ENCODE data around the gene TYK2. TPM values are rescaled to one million over a fixed set of nuclear protein-coding genes. Genes with fewer than 3 reads are reported as not detected.

Gene TYK2
- total and polyA plus RNA-seq, 2 of the 4 experiments (the other 2 are of a cell fraction): 40.9 to 97.9 TPM

GRCh38 chr19:10389863-10390262 is 9.5 kb upstream of the TYK2 start:
- H2BK120ac ChIP-seq (ENCODE audit: low read depth, low read length): no peak overlapping the region
- POLR2A ChIA-PET (ENCODE audit: unreplicated experiment): no interaction called here
- H3K23ac ChIP-seq (ENCODE audit: low read depth, low read length): no peak overlapping the region
- H3K4me1 ChIP-seq (ENCODE audit: control insufficient read depth, insufficient read depth, low read length): no peaks in the 10 kb centered on the region
- CTCF ChIA-PET: interaction anchor here (1.2 to 2.6 kb wide), 4 partner anchors 119 to 459 kb away, joined by 4 to 12 read pairs (median 10); partner anchors contain the start of gene ICAM1
- dilution Hi-C loops (cut with HindIII; ENCODE audit: low sequenced_read_pairs, unreplicated experiment) (no loop called here), in situ Hi-C loops (cut with MboI; ENCODE audit: low sequenced_read_pairs) (loop anchor here (5.0 to 10.0 kb wide), 2 partner anchors 128 to 465 kb away; no protein-coding TSS in a partner anchor), intact Hi-C loops (cut with micrococcal nuclease) (loop anchor here (1.0 kb wide), 3 partner anchors 121 to 459 kb away; no protein-coding TSS in a partner anchor)
- H4K20me1 ChIP-seq (ENCODE audit: insufficient read depth, low read length): peaks cover 17% of the 10 kb centered on the region
- H3K4me2 ChIP-seq (ENCODE audit: low read depth, low read length): no peak overlapping the region
- no peak overlapping the region for H3K56ac ChIP-seq (ENCODE audit: extremely low read depth, insufficient read depth, low read length)
- H3K27me3 ChIP-seq (ENCODE audit: control insufficient read depth, insufficient read depth, low read length): no peaks in the 10 kb centered on the region
- H3K9ac ChIP-seq (ENCODE audit: low read depth, low read length): no peak overlapping the region
- peak overlapping the region; percentile 13 for H2AK9ac ChIP-seq (replicated peaks; ENCODE audit: low read depth, low read length, poor library complexity)
- H3K9me1 ChIP-seq (ENCODE audit: insufficient read depth, low read length): no peaks in the 10 kb centered on the region
- H2AFZ ChIP-seq (replicated peaks; ENCODE audit: low read length, poor library complexity): no peak overlapping the region
- no peak overlapping the region for H4K91ac ChIP-seq (ENCODE audit: insufficient read depth, low read depth, low read length)
- H4K8ac ChIP-seq (ENCODE audit: low read depth in 2 of 2, low read length in 2 of 2): no peak overlapping the region
- H3K18ac ChIP-seq (ENCODE audit: low read depth, low read length): no peak overlapping the region
- H3K4ac ChIP-seq (ENCODE audit: low read depth, low read length): no peak overlapping the region
- TF ChIP-seq SMC3 (IDR thresholded peaks at IDR 0.05; ENCODE audit: low read depth, low read length): no peak
- 0 out of 2 replicates have a peak, but pooled peaks have one; percentile 17 for TF ChIP-seq CTCF (conservative IDR thresholded peaks at IDR 0.05; ENCODE audit: low read depth, low read length)
- no peak for TF ChIP-seq RCOR1 (IDR thresholded peaks at IDR 0.05; ENCODE audit: insufficient replicate concordance, low read length)
- no peak for TF ChIP-seq BHLHE40 (IDR thresholded peaks at IDR 0.05; ENCODE audit: low read depth, low read length)
- BruUV-seq (replicated peaks): no TSS peak
- no peak for ATAC-seq (ENCODE audit: low read depth)
- no peak overlapping the region for H2AK5ac ChIP-seq (ENCODE audit: low read depth, low read length)
- no peaks in the 10 kb centered on the region for H3K9me3 ChIP-seq (ENCODE audit: control insufficient read depth, insufficient read depth, low read length)
- no peak overlapping the region for H3K4me3 ChIP-seq (ENCODE audit: insufficient read depth, low read depth, low read length)
- H3K79me1 ChIP-seq (ENCODE audit: low read depth in 1 of 2, low read length in 2 of 2): peaks cover 0 to 3% of the 10 kb centered on the region in 2 experiments; a peak in 1 of 4 replicates
- DNase-seq: no peak
- no peak overlapping the region for H2BK20ac ChIP-seq (ENCODE audit: low read depth, low read length)
- H2BK5ac ChIP-seq (ENCODE audit: low read depth, low read length, poor library complexity, severe bottlenecking): no peak overlapping the region
- no peak overlapping the region for H4K5ac ChIP-seq (ENCODE audit: low read depth, low read length)
- H3K27ac ChIP-seq (ENCODE audit: insufficient read depth, low read length): no peak overlapping the region
- WGBS, 2 experiments (ENCODE audit: extremely low coverage in 2 of 2, insufficient read length in 1 of 2): 70% methylated on average over 2 of the region's 12 CpGs; no CpG with 5 or more reads in 1 of the 2 experiments
- no peak overlapping the region for H2BK15ac ChIP-seq (ENCODE audit: low read depth, low read length)
- peaks cover 27% of the 10 kb centered on the region for H3K36me3 ChIP-seq (ENCODE audit: control insufficient read depth, insufficient read depth, low read length)
- no peak overlapping the region for H3K14ac ChIP-seq (replicated peaks; ENCODE audit: low read depth, low read length)

Data from IMR-90 (cell line).